ENCODE results near the gene CENPU. TPM values are rescaled to one million over a fixed set of nuclear protein-coding genes. Genes with fewer than 3 reads are reported as not detected.

Gene CENPU
- total and polyA plus RNA-seq, 2 of the 8 experiments (the other 6 are each of a cell fraction or from before 2014, with no cell fraction given) = 32.1 to 122 TPM

DNA sequence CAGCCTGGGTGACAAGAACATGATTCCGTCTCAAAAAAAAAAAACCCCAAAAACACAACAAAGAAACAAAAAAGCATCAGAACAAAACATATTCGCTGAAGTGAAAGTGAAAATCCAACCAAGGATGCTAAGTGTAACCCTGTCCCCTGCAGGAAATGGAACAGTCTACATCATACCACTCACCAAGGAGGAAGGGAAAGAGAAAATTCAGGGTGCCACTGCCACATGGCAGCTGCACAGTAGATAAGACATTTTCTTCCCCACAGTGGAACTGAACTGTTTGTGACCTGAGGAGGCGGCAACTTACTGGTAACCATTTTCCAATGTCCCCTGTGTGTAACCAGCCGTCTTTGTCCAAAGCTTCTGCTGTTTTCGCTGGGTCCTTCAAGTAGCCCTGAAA lies 28.2 kb upstream of the CENPU start:
- Histone ChIP-seq H4K20me1 (replicated peaks in 1 of 2; ENCODE audit: control insufficient read depth in 1 of 2, insufficient read depth in 2 of 2, low read length in 2 of 2) (no peaks in the 10 kb centered on the region), H3K23ac (ENCODE audit: insufficient read length) (no peak overlapping the region), H3K18ac (ENCODE audit: extremely low read depth, low read length) (no peak overlapping the region), H3K4ac (replicated peaks; ENCODE audit: insufficient read length, low read depth, low read length) (no peak overlapping the region), H2BK15ac (ENCODE audit: low read length) (no peak overlapping the region), H3K27ac (ENCODE audit: low read depth, low read length) (no peak overlapping the region), H3K36me3 (ENCODE audit: control insufficient read depth in 2 of 4, insufficient read depth in 4 of 4, low read length in 3 of 4) (no peaks in the 10 kb centered on the region), H4K91ac (replicated peaks; ENCODE audit: insufficient read length, low read length) (no peak overlapping the region), H3K56ac (replicated peaks; ENCODE audit: insufficient read length, low read depth, low read length) (no peak overlapping the region), H3K4me1 (replicated peaks in 1 of 4; ENCODE audit: control insufficient read depth in 3 of 4, insufficient read depth in 4 of 4, low read length in 3 of 4) (no peaks in the 10 kb centered on the region), H2BK20ac (ENCODE audit: low read length) (no peak overlapping the region), H3K4me2 (ENCODE audit: insufficient read depth in 1 of 2, low read depth in 2 of 2, low read length in 2 of 2) (no peak overlapping the region), H3K23me2 (ENCODE audit: low read depth, low read length) (no peaks in the 10 kb centered on the region), H3K14ac (ENCODE audit: insufficient read length) (no peak overlapping the region), H2BK5ac (ENCODE audit: low read depth, low read length) (no peak overlapping the region), H4K8ac (ENCODE audit: extremely low read depth, insufficient read depth, low read length) (no peak overlapping the region), H2BK120ac (replicated peaks; ENCODE audit: low read depth, low read length) (no peak overlapping the region), H2AFZ (ENCODE audit: low read length) (no peak overlapping the region), H3K4me3 (ENCODE audit: extremely low read depth in 1 of 4, insufficient read depth in 2 of 4, low read depth in 3 of 4, low read length in 4 of 4) (no peak overlapping the region), H3K79me2 (ENCODE audit: control insufficient read depth in 1 of 2, insufficient read depth in 2 of 2, low read length in 2 of 2) (no peaks in the 10 kb centered on the region), H3K27me3 (replicated peaks in 1 of 4; ENCODE audit: control insufficient read depth in 3 of 4, extremely low read depth in 1 of 4, insufficient read depth in 3 of 4, low read length in 3 of 4) (no peaks in the 10 kb centered on the region), H3K9me3 (ENCODE audit: insufficient read depth in 2 of 2, low read depth in 1 of 2, low read length in 1 of 2) (no peaks in the 10 kb centered on the region), H2BK12ac (ENCODE audit: low read depth, low read length) (no peak overlapping the region), H3K79me1 (ENCODE audit: low read depth, low read length) (no peaks in the 10 kb centered on the region), H3K9ac (replicated peaks in 1 of 4; ENCODE audit: extremely low read depth in 1 of 4, low read depth in 3 of 4, low read length in 3 of 4) (no peak overlapping the region), H4K5ac (ENCODE audit: insufficient read length, low read depth, low read length) (no peak overlapping the region), H2AK5ac (ENCODE audit: low read depth, low read length) (no peak overlapping the region)
- WGBS, 2 experiments (ENCODE audit: extremely low coverage in 1 of 2, insufficient coverage in 1 of 2, insufficient read length in 1 of 2, insufficient replicate concordance in 2 of 2, low coverage in 1 of 2, low lambda C conversion rate in 2 of 2, missing lambda C conversion rate in 1 of 2) = 93% methylated on average over 5 of the region's 5 CpGs; no CpG with 5 or more reads in 1 of the 2 experiments
- no peak for FAIRE-seq
- TF ChIP-seq CTBP2 (IDR thresholded peaks at IDR 0.05; ENCODE audit: borderline replicate concordance, insufficient read depth, insufficient read length, low read length) = no peak
- TF ChIP-seq GABPA (IDR thresholded peaks at IDR 0.05; ENCODE audit: borderline replicate concordance, insufficient read depth, low read length) = no peak
- ChIA-PET CTCF (ENCODE audit: partially characterized antibody) (no interaction called here), POLR2A (ENCODE audit: partially characterized antibody) (no interaction called here)
- DNase-seq (ENCODE audit: low read depth in 1 of 2, low spot score in 2 of 2) = no peak

Data from H1 (cell line).